ENCODE data around the gene YEATS2. TPM values are rescaled to one million over a fixed set of nuclear protein-coding genes. Genes with fewer than 3 reads are reported as not detected.
"Not testable (repeated sequence)": the region's sequence is repeated elsewhere in the genome, so short reads cannot be mapped to it uniquely, and the experiment has no call there.

Gene YEATS2
- total RNA-seq, 1 donor from 2014 or later: 45.3 TPM

DNA sequence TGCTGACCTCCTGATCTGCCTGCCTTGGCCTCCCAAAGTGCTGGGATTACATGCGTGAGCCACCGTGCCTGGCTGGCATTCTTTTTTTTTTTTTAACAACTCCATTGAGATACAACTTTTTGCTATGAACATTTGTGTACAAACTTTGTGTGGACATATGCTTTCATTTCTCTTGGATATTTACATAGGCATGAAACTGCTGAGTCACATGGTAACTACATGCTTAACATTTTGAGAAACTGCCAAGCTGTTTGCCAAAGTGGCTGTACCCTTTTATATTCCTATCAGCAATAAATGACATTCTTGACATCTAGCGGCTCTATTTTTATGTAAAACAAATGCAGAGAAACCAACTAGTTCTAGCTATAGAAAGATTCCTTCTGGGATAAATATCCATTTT lies 8.7 kb upstream of the YEATS2 start:
- no peak for TF ChIP-seq EZH2 (IDR thresholded peaks at IDR 0.05; ENCODE audit: insufficient read depth, low read length)
- Mint-ChIP-seq H3K27ac (ENCODE audit: unreplicated experiment) (no peak overlapping the region), H3K4me1 (ENCODE audit: low read depth, unreplicated experiment) (no peaks in the 10 kb centered on the region), H3K27me3 (ENCODE audit: low read depth, unreplicated experiment) (no peaks in the 10 kb centered on the region), H3K9me3 (ENCODE audit: unreplicated experiment) (peaks cover 3% of the 10 kb centered on the region), H3K4me3 (ENCODE audit: unreplicated experiment) (no peak overlapping the region), H3K36me3 (ENCODE audit: low read depth, unreplicated experiment) (no peaks in the 10 kb centered on the region)
- Histone ChIP-seq H3K27me3 (ENCODE audit: insufficient read depth, low read length) (no peaks in the 10 kb centered on the region), H3K27ac (ENCODE audit: low read depth, low read length) (no peak overlapping the region), H3K4me3 (ENCODE audit: insufficient read depth, low read depth, low read length) (no peak overlapping the region), H3K79me2 (ENCODE audit: insufficient read depth, low read length) (no peaks in the 10 kb centered on the region), H3K36me3 (ENCODE audit: insufficient read depth, low read length) (no peaks in the 10 kb centered on the region), H4K20me1 (ENCODE audit: insufficient read depth, low read length) (no peaks in the 10 kb centered on the region), H2AFZ (ENCODE audit: low read depth, low read length) (no peak overlapping the region), H3K9ac (ENCODE audit: low read length) (no peak overlapping the region), H3K9me3 (ENCODE audit: insufficient read depth, low read depth, low read length) (no peaks in the 10 kb centered on the region), H3K4me1 (ENCODE audit: insufficient read depth, low read length) (no peaks in the 10 kb centered on the region), H3K4me2 (ENCODE audit: low read length) (no peak overlapping the region)
- DNase-seq (ENCODE audit: low read depth) (no peak), FAIRE-seq (no peak)

DNA sequence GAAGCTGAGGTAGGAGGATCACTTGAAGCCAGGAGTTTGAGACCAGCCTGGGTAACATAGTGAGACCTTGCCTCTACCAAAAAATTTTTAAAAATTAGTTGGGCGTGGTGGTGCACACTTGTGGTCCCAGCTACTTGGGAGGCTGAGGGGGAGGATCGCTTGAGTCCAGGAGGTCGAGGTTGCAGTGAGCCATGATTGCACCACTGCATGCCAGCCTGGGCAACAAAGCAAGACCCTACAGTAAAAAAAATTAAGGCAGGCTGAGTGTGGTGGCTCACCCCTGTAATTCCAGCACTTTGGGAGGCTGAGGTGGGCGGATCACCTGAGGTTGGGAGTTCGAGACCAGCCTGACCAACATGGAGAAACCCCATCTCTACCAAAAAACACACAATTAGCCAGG lies 8.0 kb upstream of the YEATS2 start:
- not testable (repeated sequence) for H3K9ac ChIP-seq (ENCODE audit: low read length); H3K4me1 ChIP-seq (ENCODE audit: insufficient read depth, low read length); H3K27me3 Mint-ChIP-seq (ENCODE audit: low read depth, unreplicated experiment); H3K4me3 ChIP-seq (ENCODE audit: insufficient read depth, low read depth, low read length); H3K79me2 ChIP-seq (ENCODE audit: insufficient read depth, low read length); H3K27me3 ChIP-seq (ENCODE audit: insufficient read depth, low read length); FAIRE-seq; DNase-seq (ENCODE audit: low read depth); H3K9me3 ChIP-seq (ENCODE audit: insufficient read depth, low read depth, low read length); H3K36me3 Mint-ChIP-seq (ENCODE audit: low read depth, unreplicated experiment); H4K20me1 ChIP-seq (ENCODE audit: insufficient read depth, low read length); H3K9me3 Mint-ChIP-seq (ENCODE audit: unreplicated experiment); H3K4me1 Mint-ChIP-seq (ENCODE audit: low read depth, unreplicated experiment); H2AFZ ChIP-seq (ENCODE audit: low read depth, low read length); H3K27ac ChIP-seq (ENCODE audit: low read depth, low read length); H3K36me3 ChIP-seq (ENCODE audit: insufficient read depth, low read length); H3K4me3 Mint-ChIP-seq (ENCODE audit: unreplicated experiment); H3K27ac Mint-ChIP-seq (ENCODE audit: unreplicated experiment); H3K4me2 ChIP-seq (ENCODE audit: low read length)

DNA sequence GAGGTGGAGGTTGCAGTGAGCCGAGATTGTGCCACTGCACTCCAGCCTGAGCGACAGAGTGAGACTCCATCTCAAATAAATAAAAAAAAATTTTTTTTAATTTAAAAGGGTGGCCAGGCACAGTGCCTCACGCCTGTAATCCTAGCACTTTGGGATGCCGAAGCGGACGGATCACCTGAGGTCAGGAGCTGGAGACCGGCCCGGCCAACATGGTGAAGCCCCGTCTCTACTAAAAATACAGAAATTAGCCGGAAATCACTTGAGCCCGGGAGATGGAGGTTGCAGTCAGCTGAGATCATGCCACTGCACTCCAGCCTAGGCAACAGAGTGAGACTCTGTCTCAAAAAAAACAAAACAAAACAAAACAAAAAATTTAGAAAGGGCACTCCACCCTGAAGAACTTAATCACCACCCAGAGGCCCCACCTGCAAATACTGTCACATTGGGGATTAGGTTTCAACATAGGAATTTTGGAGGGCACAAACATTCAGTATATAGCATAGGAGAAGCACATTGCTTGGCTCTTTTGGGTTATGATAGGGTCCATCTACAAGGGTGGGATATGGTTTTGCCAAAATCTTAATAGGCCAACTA lies 7.1 kb upstream of the YEATS2 start:
- Mint-ChIP-seq H3K27ac (ENCODE audit: unreplicated experiment) (no peak overlapping the region), H3K36me3 (ENCODE audit: low read depth, unreplicated experiment) (no peaks in the 10 kb centered on the region), H3K27me3 (ENCODE audit: low read depth, unreplicated experiment) (no peaks in the 10 kb centered on the region), H3K4me3 (ENCODE audit: unreplicated experiment) (no peak overlapping the region), H3K4me1 (ENCODE audit: low read depth, unreplicated experiment) (no peaks in the 10 kb centered on the region), H3K9me3 (ENCODE audit: unreplicated experiment) (peaks cover 3% of the 10 kb centered on the region)
- Histone ChIP-seq H3K79me2 (ENCODE audit: insufficient read depth, low read length) (no peaks in the 10 kb centered on the region), H3K27me3 (ENCODE audit: insufficient read depth, low read length) (no peaks in the 10 kb centered on the region), H3K4me3 (ENCODE audit: insufficient read depth, low read depth, low read length) (no peak overlapping the region), H3K27ac (ENCODE audit: low read depth, low read length) (no peak overlapping the region), H4K20me1 (ENCODE audit: insufficient read depth, low read length) (no peaks in the 10 kb centered on the region), H3K4me1 (ENCODE audit: insufficient read depth, low read length) (no peaks in the 10 kb centered on the region), H3K4me2 (ENCODE audit: low read length) (no peak overlapping the region), H3K9ac (ENCODE audit: low read length) (no peak overlapping the region), H3K9me3 (ENCODE audit: insufficient read depth, low read depth, low read length) (no peaks in the 10 kb centered on the region), H3K36me3 (ENCODE audit: insufficient read depth, low read length) (no peaks in the 10 kb centered on the region), H2AFZ (ENCODE audit: low read depth, low read length) (no peak overlapping the region)
- no peak for DNase-seq (ENCODE audit: low read depth)
- no peak for FAIRE-seq
- TF ChIP-seq, protein P1, sequence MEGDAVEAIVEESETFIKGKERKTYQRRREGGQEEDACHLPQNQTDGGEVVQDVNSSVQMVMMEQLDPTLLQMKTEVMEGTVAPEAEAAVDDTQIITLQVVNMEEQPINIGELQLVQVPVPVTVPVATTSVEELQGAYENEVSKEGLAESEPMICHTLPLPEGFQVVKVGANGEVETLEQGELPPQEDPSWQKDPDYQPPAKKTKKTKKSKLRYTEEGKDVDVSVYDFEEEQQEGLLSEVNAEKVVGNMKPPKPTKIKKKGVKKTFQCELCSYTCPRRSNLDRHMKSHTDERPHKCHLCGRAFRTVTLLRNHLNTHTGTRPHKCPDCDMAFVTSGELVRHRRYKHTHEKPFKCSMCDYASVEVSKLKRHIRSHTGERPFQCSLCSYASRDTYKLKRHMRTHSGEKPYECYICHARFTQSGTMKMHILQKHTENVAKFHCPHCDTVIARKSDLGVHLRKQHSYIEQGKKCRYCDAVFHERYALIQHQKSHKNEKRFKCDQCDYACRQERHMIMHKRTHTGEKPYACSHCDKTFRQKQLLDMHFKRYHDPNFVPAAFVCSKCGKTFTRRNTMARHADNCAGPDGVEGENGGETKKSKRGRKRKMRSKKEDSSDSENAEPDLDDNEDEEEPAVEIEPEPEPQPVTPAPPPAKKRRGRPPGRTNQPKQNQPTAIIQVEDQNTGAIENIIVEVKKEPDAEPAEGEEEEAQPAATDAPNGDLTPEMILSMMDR (IDR thresholded peaks at IDR 0.05; ENCODE audit: insufficient read depth, low read depth, low read length): no peak
- no peak for TF ChIP-seq EZH2 (IDR thresholded peaks at IDR 0.05; ENCODE audit: insufficient read depth, low read length)

Measured in astrocyte (in vitro differentiated cells and primary cell).